Endothelial cell (in vitro differentiated cells): Measurements from ENCODE around the gene ARHGAP12. TPM values are rescaled to one million over a fixed set of nuclear protein-coding genes. Genes with fewer than 3 reads are reported as not detected.

Experiments
- DNase-seq: peaks from one replicate; pipeline ENCODE4 v3.0.0; 2021; ENCODE audit warnings: low spot score
- H3K27ac Mint-ChIP-seq: one replicate; pipeline ENCODE4 v1.8.0; 2021; ENCODE audit warnings: mixed read lengths, inconsistent platforms; ENCODE audit not compliant: unreplicated experiment
- H3K27me3 Mint-ChIP-seq: one replicate; pipeline ENCODE4 v1.8.0; 2021; ENCODE audit warnings: mild to moderate bottlenecking, moderate library complexity, mixed read lengths, inconsistent platforms; ENCODE audit not compliant: unreplicated experiment
- H3K36me3 Mint-ChIP-seq: one replicate; pipeline ENCODE4 v1.8.0; 2021; ENCODE audit warnings: mild to moderate bottlenecking, low read depth, mixed read lengths, inconsistent platforms; ENCODE audit not compliant: unreplicated experiment
- H3K4me1 Mint-ChIP-seq: one replicate; pipeline ENCODE4 v1.8.0; 2021; ENCODE audit warnings: mild to moderate bottlenecking, mixed read lengths, inconsistent platforms; ENCODE audit not compliant: unreplicated experiment
- H3K4me3 Mint-ChIP-seq: one replicate; pipeline ENCODE4 v1.8.0; 2021; ENCODE audit warnings: mild to moderate bottlenecking, mixed read lengths, inconsistent platforms; ENCODE audit not compliant: unreplicated experiment
- H3K9me3 Mint-ChIP-seq: one replicate; pipeline ENCODE4 v1.8.0; 2021; ENCODE audit warnings: mixed read lengths, inconsistent platforms; ENCODE audit not compliant: unreplicated experiment
- total RNA-seq: library from RNA; stranded (reverse); fragmentation: NEBNext Ultra II Directional; extraction: Animal tissue kit (Norgen Biotek cat#: 25700); gene quantifications from one replicate; pipeline ENCODE4 v1.2.1, GENCODE V29; 2021; ENCODE audit not compliant: unreplicated experiment
- TF ChIP-seq, protein P1 (sequence below): fragments of 200-600 bp; sonication (generic); IDR thresholded peaks from one replicate; pipeline ENCODE4 v1.5.0; 2021; ENCODE audit warnings: antibody characterized with exemption; ENCODE audit not compliant: unreplicated experiment

ARHGAP12 gene
- total RNA-seq, 1 donor from 2014 or later = 39.0 TPM

DNA sequence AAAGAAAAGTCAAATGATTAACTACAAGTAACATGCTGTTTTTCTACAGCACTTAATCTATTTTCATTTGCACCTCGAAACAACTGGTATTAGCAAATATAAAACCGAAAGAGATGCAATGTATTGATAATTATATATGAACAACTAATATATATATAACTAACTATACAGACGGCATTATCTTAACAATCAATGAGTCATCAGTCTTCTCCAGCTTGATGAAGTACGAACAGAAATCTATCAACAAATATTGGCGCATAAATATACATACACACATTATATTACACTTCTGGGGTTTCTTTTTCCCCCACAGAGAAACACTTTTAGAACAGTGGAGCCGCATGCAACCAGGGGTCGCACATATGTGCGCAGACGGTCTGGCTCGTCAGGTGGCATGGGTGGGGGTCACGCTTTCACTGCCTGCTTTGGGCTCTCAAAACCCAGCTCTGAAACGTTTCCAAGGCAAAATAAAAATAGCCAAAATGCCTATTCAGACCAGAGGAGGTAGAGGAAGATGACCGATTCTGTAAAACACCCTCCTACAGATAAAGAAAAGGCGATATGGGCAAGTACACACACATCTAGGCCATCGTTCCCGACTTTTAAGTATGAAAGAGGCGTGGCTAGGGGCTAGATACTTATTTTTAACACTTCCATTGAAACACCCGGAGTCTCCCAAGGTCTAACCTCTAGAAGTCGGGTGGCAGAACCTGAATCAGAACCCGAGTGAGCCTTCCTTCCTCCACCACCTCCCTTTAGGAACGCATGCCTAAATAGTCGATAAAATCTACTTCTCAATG is 1.7 kb downstream of the ARHGAP12 start:
- H3K27ac Mint-ChIP-seq = peak overlapping the region; percentile 74

DNA sequence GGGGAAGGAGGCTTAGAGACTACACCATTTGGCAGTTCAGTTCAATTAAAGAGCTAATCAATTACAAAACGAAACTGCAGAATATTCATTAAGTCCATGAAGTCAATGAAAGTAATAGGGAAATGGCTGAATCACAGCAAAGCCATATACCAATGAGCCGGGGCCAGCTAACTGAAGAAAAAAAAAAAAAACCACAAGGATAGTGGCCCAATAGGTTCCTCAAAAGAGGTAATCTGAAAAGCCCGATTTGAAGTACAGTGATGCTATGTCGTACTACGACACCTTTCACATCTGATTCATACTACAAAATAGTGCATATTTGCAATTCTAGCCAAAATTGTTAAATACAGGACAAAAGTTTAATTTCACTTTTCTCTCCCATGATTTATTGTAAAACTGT is 2.5 kb downstream of the ARHGAP12 start:
- Mint-ChIP-seq H3K4me1 (peaks cover 24% of the 10 kb centered on the region), H3K27me3 (peaks cover 10% of the 10 kb centered on the region), H3K27ac (no peak overlapping the region), H3K36me3 (no peaks in the 10 kb centered on the region), H3K9me3 (no peaks in the 10 kb centered on the region), H3K4me3 (peak overlapping the region; percentile 83)
- DNase-seq = no peak
- TF ChIP-seq, protein P1, sequence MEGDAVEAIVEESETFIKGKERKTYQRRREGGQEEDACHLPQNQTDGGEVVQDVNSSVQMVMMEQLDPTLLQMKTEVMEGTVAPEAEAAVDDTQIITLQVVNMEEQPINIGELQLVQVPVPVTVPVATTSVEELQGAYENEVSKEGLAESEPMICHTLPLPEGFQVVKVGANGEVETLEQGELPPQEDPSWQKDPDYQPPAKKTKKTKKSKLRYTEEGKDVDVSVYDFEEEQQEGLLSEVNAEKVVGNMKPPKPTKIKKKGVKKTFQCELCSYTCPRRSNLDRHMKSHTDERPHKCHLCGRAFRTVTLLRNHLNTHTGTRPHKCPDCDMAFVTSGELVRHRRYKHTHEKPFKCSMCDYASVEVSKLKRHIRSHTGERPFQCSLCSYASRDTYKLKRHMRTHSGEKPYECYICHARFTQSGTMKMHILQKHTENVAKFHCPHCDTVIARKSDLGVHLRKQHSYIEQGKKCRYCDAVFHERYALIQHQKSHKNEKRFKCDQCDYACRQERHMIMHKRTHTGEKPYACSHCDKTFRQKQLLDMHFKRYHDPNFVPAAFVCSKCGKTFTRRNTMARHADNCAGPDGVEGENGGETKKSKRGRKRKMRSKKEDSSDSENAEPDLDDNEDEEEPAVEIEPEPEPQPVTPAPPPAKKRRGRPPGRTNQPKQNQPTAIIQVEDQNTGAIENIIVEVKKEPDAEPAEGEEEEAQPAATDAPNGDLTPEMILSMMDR = no peak

More for the DNA sequence above, 1.7 kb downstream of the ARHGAP12 start:
- TF ChIP-seq, protein P1 = no peak
- Mint-ChIP-seq H3K36me3 (no peaks in the 10 kb centered on the region), H3K9me3 (no peaks in the 10 kb centered on the region), H3K4me3 (peak overlapping the region; percentile 96), H3K27me3 (peaks cover 10% of the 10 kb centered on the region), H3K4me1 (peaks cover 22% of the 10 kb centered on the region)
- no peak for DNase-seq

DNA sequence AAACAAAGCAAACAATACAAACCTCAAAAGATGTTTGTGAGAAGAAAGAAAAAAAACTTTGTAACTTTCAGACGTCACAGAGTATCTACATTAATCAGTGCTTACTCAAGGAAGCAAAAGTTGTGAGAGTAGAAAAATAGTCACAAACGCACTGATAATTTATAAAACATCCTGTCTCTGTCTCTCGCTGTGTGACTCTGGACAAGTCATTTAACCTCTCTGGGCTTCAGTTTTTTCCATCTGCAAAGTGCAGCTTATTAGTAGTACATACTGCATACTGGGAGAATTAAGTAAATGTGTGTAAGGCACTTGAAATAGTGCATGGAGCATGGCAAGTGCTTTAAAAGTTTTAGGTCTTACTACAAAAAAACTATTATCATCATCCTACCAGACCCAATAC is 3.8 kb downstream of the ARHGAP12 start:
- Mint-ChIP-seq H3K9me3 (no peaks in the 10 kb centered on the region), H3K4me1 (peaks cover 21% of the 10 kb centered on the region), H3K36me3 (no peaks in the 10 kb centered on the region), H3K27ac (no peak overlapping the region), H3K4me3 (no peak overlapping the region), H3K27me3 (peaks cover 10% of the 10 kb centered on the region)
- DNase-seq = no peak
- TF ChIP-seq, protein P1 = no peak

DNA sequence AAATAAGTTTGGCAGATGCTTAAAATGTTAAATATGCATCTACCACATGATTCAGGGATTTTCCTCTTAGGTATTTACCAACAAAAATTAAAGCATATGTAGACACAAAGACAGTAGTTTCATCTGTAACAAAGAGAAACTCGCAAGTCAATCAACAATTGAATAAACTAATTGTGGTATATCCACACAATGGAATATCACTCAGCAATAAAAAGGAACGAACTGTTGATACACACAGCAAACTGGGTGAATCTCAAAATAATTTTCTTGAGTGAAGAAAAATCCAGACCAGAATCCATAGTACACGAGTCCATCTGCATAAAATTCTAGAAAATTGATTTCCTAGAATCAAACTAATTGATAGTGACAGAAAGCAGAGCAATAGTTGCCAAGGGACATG is 5.2 kb downstream of the ARHGAP12 start:
- no peaks in the 10 kb centered on the region for H3K36me3 Mint-ChIP-seq
- no peak overlapping the region for H3K27ac Mint-ChIP-seq
- no peak for DNase-seq
- H3K27me3 Mint-ChIP-seq = peaks cover 6% of the 10 kb centered on the region
- H3K4me1 Mint-ChIP-seq = peaks cover 19% of the 10 kb centered on the region
- H3K4me3 Mint-ChIP-seq = no peak overlapping the region
- TF ChIP-seq, protein P1 = no peak
- H3K9me3 Mint-ChIP-seq = no peaks in the 10 kb centered on the region

DNA sequence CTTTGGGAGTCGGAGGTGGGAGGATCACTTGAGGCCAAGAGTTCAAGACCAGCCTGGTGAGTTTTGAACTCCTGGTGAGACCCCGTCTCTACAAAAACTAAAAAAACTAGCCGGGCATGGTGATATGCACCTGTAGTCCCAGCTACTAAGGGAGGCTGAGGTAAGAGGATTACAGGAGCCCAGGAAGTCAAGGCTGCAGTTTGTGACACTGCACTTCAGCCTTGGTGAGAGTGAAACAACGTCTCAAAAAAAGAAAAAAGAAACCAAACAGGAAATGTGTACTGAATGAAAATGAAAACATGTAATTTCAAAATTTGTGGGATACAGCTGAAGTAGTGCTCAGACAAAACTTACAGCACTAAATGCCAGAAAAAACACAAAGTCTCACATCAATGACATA is 7.6 kb downstream of the ARHGAP12 start:
- TF ChIP-seq, protein P1 = no peak
- H3K36me3 Mint-ChIP-seq = no peaks in the 10 kb centered on the region
- no peak overlapping the region for H3K27ac Mint-ChIP-seq
- no peaks in the 10 kb centered on the region for H3K27me3 Mint-ChIP-seq
- H3K4me3 Mint-ChIP-seq = no peak overlapping the region
- peaks cover 10% of the 10 kb centered on the region for H3K4me1 Mint-ChIP-seq
- H3K9me3 Mint-ChIP-seq = no peaks in the 10 kb centered on the region
- no peak for DNase-seq
